Panc1 (cell line): ENCODE measurements around the gene SGPL1. TPM values are rescaled to one million over a fixed set of nuclear protein-coding genes. Genes with fewer than 3 reads are reported as not detected.

Source experiments
- ATAC-seq: fragments of 200-7000 bp; cut with Tn5 transposase; 2 replicates; pipeline ENCODE4 v1.9.1; 2020; ENCODE audit warnings: mild to moderate bottlenecking, moderate library complexity
- BruUV-seq: library from RNA; stranded (reverse); fragments of 400-500 nt; replicated peaks from 2 replicates; lab custom pipeline; 2021; lab: Mats Ljungman, UMichigan
- CTCF ChIA-PET: fragments of 300-600 bp; sonication (Branson Sonifier 250); formaldehyde crosslinking; loops from one replicate; lab custom pipeline; 2022; ENCODE audit warnings: antibody characterized with exemption; lab: Charles Lee
- POLR2A ChIA-PET: fragments of 300-600 bp; sonication (Branson Sonifier 250); formaldehyde crosslinking; loops from one replicate; lab custom pipeline; 2022; ENCODE audit warnings: antibody characterized with exemption; lab: Charles Lee
- DNase-seq: peaks from one replicate; pipeline ENCODE4 v3.0.0-alpha.2; 2010; ENCODE audit warnings: low read depth, low spot score
- H3K27ac ChIP-seq: 2 replicates; pipeline ENCODE4 v1.5.1; 2011; ENCODE audit warnings: mild to moderate bottlenecking, low read length, inconsistent platforms
- H3K27me3 ChIP-seq: fragments of 200-500 bp; sonication (Bioruptor generic); 2 replicates; pipeline ENCODE4 v1.6.0; 2014; ENCODE audit warnings: low read length, inconsistent platforms; ENCODE audit not compliant: control insufficient read depth, insufficient read depth
- H3K36me3 ChIP-seq: fragments of 200-500 bp; sonication (Bioruptor generic); 2 replicates; pipeline ENCODE4 v1.5.1; 2014; ENCODE audit warnings: inconsistent platforms, mild to moderate bottlenecking, low read length, moderate library complexity; ENCODE audit not compliant: control insufficient read depth, insufficient read depth
- H3K4me1 ChIP-seq: 2 replicates; pipeline ENCODE4 v1.5.1; 2011; ENCODE audit warnings: inconsistent platforms, mild to moderate bottlenecking, low read length, moderate library complexity; ENCODE audit not compliant: control insufficient read depth, insufficient read depth
- H3K4me3 ChIP-seq, 2 experiments: 2 replicates each; pipeline ENCODE4 v1.5.1; 2011 to 2012; ENCODE audit warnings: low read depth in 2 of 2, low read length in 2 of 2, mild to moderate bottlenecking in 2 of 2, inconsistent platforms in 1 of 2, moderate library complexity in 1 of 2
- H3K9me3 ChIP-seq: fragments of 200-500 bp; sonication (Bioruptor generic); 2 replicates; pipeline ENCODE4 v1.5.1; 2014; ENCODE audit warnings: low read depth, mild to moderate bottlenecking, inconsistent platforms, low read length, moderate library complexity; ENCODE audit not compliant: control insufficient read depth, insufficient read depth
- POLR2AphosphoS5 ChIP-seq: IDR thresholded peaks from 2 replicates; pipeline ENCODE4 v1.6.1; 2012; ENCODE audit warnings: mild to moderate bottlenecking, low read depth, low read length, moderate library complexity
- SIN3A ChIP-seq: IDR thresholded peaks from 2 replicates; pipeline ENCODE4 v1.6.1; 2012; ENCODE audit warnings: low read depth, mild to moderate bottlenecking, low read length, moderate library complexity, borderline replicate concordance; ENCODE audit not compliant: insufficient read depth
- TCF7L2 ChIP-seq: IDR thresholded peaks from 2 replicates; pipeline ENCODE4 v1.6.1; 2011; ENCODE audit warnings: mild to moderate bottlenecking, low read depth, low read length, inconsistent platforms
- in situ Hi-C: cut with HindIII; loops from 2 replicates; pipeline ENCODE4 v1.10.0; 2016; ENCODE audit warnings: low sequenced_read_pairs, low pct_unique_long_range_greater_than_20kb
- intact Hi-C: fragments of 100-400 bp; cut with micrococcal nuclease; formaldehyde crosslinking; loops from one replicate; pipeline ENCODE4 v1.10.0; 2022; ENCODE audit not compliant: unreplicated experiment
- total RNA-seq: library from RNA; stranded (reverse); gene quantifications from one replicate; pipeline ENCODE4 v1.2.1, GENCODE V29; 2021; ENCODE audit not compliant: unreplicated experiment
- TF ChIP-seq, protein P1 (sequence below): fragments of 450-650 bp; IDR thresholded peaks from 2 replicates; pipeline ENCODE4 v1.5.1; 2017; ENCODE audit warnings: mild to moderate bottlenecking
- TF ChIP-seq, protein P2 (sequence below), 2 experiments: IDR thresholded peaks; 2 replicates each; pipeline ENCODE4 v1.6.1; 2011 to 2012; ENCODE audit warnings: low read depth in 2 of 2, control low read depth in 1 of 2, low read length in 1 of 2, mild to moderate bottlenecking in 1 of 2, moderate library complexity in 1 of 2; ENCODE audit not compliant: insufficient read depth in 1 of 2

The SGPL1 gene
- total RNA-seq, 1 experiment from 2014 or later = 103 TPM

GRCh38 chr10:70898687-70899086 is 82.9 kb downstream of the SGPL1 start:
- no peaks in the 10 kb centered on the region for H3K9me3 ChIP-seq
- no peaks in the 10 kb centered on the region for H3K4me1 ChIP-seq
- ChIA-PET CTCF (no interaction called here), POLR2A (no interaction called here)
- no peak overlapping the region for H3K4me3 ChIP-seq
- H3K36me3 ChIP-seq = no peaks in the 10 kb centered on the region
- ATAC-seq (no peak), DNase-seq (no peak)
- BruUV-seq = no TSS peak
- H3K27me3 ChIP-seq = peaks cover 5% of the 10 kb centered on the region; the same call in 1 of the 2 replicates
- in situ Hi-C loops (no loop called here), intact Hi-C loops (no loop called here)
- TF ChIP-seq TCF7L2 = no peak
- no peak for TF ChIP-seq POLR2AphosphoS5
- TF ChIP-seq SIN3A = no peak
- TF ChIP-seq, protein P1, sequence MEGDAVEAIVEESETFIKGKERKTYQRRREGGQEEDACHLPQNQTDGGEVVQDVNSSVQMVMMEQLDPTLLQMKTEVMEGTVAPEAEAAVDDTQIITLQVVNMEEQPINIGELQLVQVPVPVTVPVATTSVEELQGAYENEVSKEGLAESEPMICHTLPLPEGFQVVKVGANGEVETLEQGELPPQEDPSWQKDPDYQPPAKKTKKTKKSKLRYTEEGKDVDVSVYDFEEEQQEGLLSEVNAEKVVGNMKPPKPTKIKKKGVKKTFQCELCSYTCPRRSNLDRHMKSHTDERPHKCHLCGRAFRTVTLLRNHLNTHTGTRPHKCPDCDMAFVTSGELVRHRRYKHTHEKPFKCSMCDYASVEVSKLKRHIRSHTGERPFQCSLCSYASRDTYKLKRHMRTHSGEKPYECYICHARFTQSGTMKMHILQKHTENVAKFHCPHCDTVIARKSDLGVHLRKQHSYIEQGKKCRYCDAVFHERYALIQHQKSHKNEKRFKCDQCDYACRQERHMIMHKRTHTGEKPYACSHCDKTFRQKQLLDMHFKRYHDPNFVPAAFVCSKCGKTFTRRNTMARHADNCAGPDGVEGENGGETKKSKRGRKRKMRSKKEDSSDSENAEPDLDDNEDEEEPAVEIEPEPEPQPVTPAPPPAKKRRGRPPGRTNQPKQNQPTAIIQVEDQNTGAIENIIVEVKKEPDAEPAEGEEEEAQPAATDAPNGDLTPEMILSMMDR = no peak
- TF ChIP-seq, protein P2, sequence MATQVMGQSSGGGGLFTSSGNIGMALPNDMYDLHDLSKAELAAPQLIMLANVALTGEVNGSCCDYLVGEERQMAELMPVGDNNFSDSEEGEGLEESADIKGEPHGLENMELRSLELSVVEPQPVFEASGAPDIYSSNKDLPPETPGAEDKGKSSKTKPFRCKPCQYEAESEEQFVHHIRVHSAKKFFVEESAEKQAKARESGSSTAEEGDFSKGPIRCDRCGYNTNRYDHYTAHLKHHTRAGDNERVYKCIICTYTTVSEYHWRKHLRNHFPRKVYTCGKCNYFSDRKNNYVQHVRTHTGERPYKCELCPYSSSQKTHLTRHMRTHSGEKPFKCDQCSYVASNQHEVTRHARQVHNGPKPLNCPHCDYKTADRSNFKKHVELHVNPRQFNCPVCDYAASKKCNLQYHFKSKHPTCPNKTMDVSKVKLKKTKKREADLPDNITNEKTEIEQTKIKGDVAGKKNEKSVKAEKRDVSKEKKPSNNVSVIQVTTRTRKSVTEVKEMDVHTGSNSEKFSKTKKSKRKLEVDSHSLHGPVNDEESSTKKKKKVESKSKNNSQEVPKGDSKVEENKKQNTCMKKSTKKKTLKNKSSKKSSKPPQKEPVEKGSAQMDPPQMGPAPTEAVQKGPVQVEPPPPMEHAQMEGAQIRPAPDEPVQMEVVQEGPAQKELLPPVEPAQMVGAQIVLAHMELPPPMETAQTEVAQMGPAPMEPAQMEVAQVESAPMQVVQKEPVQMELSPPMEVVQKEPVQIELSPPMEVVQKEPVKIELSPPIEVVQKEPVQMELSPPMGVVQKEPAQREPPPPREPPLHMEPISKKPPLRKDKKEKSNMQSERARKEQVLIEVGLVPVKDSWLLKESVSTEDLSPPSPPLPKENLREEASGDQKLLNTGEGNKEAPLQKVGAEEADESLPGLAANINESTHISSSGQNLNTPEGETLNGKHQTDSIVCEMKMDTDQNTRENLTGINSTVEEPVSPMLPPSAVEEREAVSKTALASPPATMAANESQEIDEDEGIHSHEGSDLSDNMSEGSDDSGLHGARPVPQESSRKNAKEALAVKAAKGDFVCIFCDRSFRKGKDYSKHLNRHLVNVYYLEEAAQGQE (IDR thresholded peaks at IDR 0.05; ENCODE audit: insufficient read depth in 1 of 2, low read depth in 2 of 2, low read length in 1 of 2) = no peak
- no peak overlapping the region for H3K27ac ChIP-seq

DNA sequence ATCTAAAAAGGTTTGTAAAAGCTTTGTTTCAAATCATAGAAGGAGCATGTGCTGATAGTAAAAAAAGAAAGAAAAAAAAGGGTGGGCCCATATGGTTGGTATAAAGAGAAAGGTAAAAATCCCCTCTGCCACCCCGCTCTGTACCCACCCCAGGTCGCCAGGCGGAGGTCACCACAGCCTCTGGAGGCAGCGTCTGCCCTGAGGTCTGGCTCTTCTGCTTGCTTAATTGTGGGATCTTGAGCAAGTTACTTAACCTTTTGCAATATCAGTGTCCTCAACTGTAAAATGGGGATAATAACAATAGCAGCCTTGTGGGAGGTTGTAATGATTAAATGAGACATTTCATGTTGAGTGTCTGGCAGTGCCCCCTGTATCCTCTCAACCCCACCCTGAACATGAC is 83.3 kb downstream of the SGPL1 start:
- TF ChIP-seq POLR2AphosphoS5 (no peak), TCF7L2 (no peak), SIN3A (no peak)
- TF ChIP-seq, protein P1 = no peak
- TF ChIP-seq, protein P2 (IDR thresholded peaks at IDR 0.05; ENCODE audit: insufficient read depth in 1 of 2, low read depth in 2 of 2, low read length in 1 of 2) = no peak
- Histone ChIP-seq H3K4me1 (no peaks in the 10 kb centered on the region), H3K27me3 (peaks cover 5% of the 10 kb centered on the region; the same call in 1 of the 2 replicates), H3K27ac (no peak overlapping the region), H3K9me3 (no peaks in the 10 kb centered on the region), H3K4me3 (no peak overlapping the region), H3K36me3 (no peaks in the 10 kb centered on the region)
- ChIA-PET POLR2A (no interaction called here), CTCF (no interaction called here)
- BruUV-seq = no TSS peak
- no peak for DNase-seq
- intact Hi-C loops (no loop called here), in situ Hi-C loops (no loop called here)
- ATAC-seq = no peak
